GM13976 (cell line): ENCODE results near the gene VENTX.

Source experiments
- DNase-seq: peaks from one replicate; pipeline ENCODE4 v3.0.0; 2012; ENCODE audit warnings: low spot score
- CTCF ChIP-seq: IDR thresholded peaks from 2 replicates; pipeline ENCODE4 v1.5.1; 2012; ENCODE audit warnings: borderline replicate concordance, mild to moderate bottlenecking; ENCODE audit not compliant: insufficient read depth; ENCODE audit errors: extremely low read depth, missing control alignments, control extremely low read depth
- in situ Hi-C: fragments of 300-500 bp; cut with MboI; formaldehyde crosslinking; loops from one replicate; pipeline ENCODE4 v1.12.0; 2022; ENCODE audit warnings: low sequenced_read_pairs, mixed read lengths, inconsistent platforms; ENCODE audit not compliant: unreplicated experiment

VENTX gene

GRCh38 chr10:133235265-133235855 lies 2.3 kb upstream of the VENTX start:
- in situ Hi-C loops: no loop called here
- DNase-seq: no peak

DNA sequence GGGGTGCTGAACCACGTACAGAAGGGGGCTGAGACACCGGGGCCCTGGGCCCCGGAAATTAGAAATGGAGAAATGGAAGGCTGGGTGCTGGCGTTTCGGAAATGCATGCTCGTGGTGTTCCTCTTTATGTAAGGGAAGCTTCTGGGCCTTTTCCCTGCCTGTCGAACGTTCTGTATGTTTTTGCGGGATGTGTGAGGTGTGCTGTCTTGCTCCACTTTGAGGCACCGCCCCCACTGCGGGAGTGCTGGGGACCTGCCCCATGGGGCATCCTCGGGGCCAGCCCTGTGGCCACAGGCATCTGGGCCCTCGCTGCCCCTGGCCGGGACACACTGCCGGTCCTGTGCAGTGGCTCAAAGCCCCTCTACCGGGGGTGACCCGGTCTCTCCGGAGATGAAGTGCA lies 1.7 kb upstream of the VENTX start:
- in situ Hi-C loops: no loop called here
- no peak for DNase-seq
- no peak for TF ChIP-seq CTCF

More at GRCh38 chr10:133235265-133235855, 2.3 kb upstream of the VENTX start:
- no peak for TF ChIP-seq CTCF

DNA sequence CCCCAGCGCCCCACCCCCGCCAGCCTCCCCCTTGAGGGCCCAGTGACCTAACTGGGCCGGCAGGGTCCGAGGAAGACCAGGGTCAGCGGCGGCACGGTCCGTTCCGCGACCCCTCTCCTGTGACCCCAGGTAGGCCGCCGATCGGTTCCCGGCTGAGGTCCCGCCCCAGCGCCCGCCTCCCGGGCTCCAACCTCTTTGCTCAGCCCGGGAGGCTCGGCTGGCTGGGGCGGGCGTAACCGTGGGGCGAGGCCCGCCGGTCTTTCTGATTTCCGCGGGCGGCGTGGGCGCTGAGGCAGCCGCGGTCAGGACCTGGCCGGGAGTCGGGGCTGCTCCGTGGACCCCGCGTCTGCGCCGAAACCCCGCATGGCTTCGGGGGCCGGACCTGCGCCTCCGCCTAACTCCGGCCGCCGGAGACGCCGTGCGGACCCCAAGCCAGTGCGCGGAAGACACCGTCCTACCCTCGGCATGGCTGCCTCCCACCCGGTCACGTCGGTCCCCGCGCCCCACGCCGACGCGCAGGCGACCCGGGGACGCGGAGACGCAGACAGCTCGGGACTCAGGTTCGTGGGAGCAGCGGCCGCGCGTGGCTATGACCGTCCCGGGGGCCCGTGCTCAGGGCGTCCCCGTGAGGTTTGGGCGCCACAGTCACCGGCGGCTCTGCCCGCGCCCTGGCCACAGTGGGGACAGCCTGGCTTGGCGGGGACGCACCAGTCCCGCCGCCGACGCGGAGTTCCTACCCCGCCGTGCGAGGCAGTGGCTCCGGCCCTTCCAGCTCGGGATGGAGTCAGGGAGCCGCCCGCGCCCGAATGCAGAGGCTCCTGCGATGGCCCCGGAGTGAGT lies 1.0 kb upstream of the VENTX start:
- no peak for TF ChIP-seq CTCF

GRCh38 chr10:133237241-133237587 lies 441 bp upstream of the VENTX start:
- DNase-seq: no peak
- in situ Hi-C loops: no loop called here
- TF ChIP-seq CTCF: no peak

More for the DNA sequence above, 1.0 kb upstream of the VENTX start:
- no peak for DNase-seq
- in situ Hi-C loops: no loop called here

GRCh38 chr10:133238466-133238804 lies 780 bp downstream of the VENTX start:
- DNase-seq: no peak
- in situ Hi-C loops: no loop called here
- no peak for TF ChIP-seq CTCF

DNA sequence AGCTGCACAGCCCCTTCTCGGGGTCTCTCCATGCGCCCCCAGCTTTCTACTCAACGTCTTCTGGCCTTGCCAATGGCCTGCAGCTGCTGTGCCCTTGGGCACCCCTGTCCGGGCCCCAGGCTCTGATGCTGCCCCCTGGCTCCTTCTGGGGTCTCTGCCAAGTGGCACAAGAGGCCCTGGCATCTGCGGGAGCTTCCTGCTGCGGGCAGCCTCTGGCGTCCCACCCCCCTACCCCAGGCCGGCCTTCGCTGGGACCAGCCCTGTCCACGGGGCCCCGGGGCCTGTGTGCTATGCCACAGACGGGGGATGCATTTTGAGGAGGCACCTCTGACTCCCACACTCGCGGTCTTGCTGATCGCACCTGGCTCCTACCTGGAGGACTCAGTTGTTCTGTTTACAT lies 2.3 kb downstream of the VENTX start:
- no peak for DNase-seq
- in situ Hi-C loops: no loop called here
- no peak for TF ChIP-seq CTCF
